Lung microvascular endothelial cell (primary cell): ENCODE results near the gene DYRK1B. TPM values are rescaled to one million over a fixed set of nuclear protein-coding genes. Genes with fewer than 3 reads are reported as not detected.
A peak's percentile ranks its signal among the peaks of the same experiment; 100 is the strongest.

ENCODE experiments used
- DNase-seq, 2 donors: peaks; one replicate each; pipeline versions ENCODE4 v3.0.0 to v3.0.0-alpha.2; 2010; ENCODE audit warnings: low read depth in 2 of 2
- total RNA-seq: library from RNA; depleted of rRNA; stranded (reverse); fragments of >200 nt; gene quantifications from 2 replicates; pipeline ENCODE4 v1.2.1, GENCODE V29; 2014

Gene DYRK1B
- total RNA-seq, 1 donor from 2014 or later, result 11.1 TPM

- no peak for DNase-seq
These were observed 24.6 kb upstream of the DYRK1B start for GRCh38 chr19:39858541-39858940.

- DNase-seq, result no peak
These were observed 18.9 kb upstream of the DYRK1B start for GRCh38 chr19:39852882-39853281.

GRCh38 chr19:39850892-39851291 is 16.9 kb upstream of the DYRK1B start:
- no peak for DNase-seq

GRCh38 chr19:39848392-39848791 is 14.4 kb upstream of the DYRK1B start:
- DNase-seq, result no peak

- no peak for DNase-seq
These were observed 13.6 kb upstream of the DYRK1B start for GRCh38 chr19:39847525-39847924.

- DNase-seq, result no peak
These were observed 12.9 kb upstream of the DYRK1B start for GRCh38 chr19:39846678-39847486.

- DNase-seq, result peak; percentile 92 to 94
These were observed 12.1 kb upstream of the DYRK1B start, which contains the start of gene FBL for GRCh38 chr19:39845933-39846677. TSS of gene FBL (minus strand) at chr19:39846379. CDS start at chr19:39846300, 79 bp downstream.

- peak; percentile 37 to 43 for DNase-seq
These were observed 11.6 kb upstream of the DYRK1B start for GRCh38 chr19:39845584-39845932.

- no peak for DNase-seq
These were observed 11.2 kb upstream of the DYRK1B start for GRCh38 chr19:39845172-39845571.

GRCh38 chr19:39843919-39844793 is 10.2 kb upstream of the DYRK1B start:
- DNase-seq, result peak; percentile 59 to 69

- DNase-seq, result no peak
These were observed 8.9 kb upstream of the DYRK1B start for GRCh38 chr19:39842693-39843435.

- no peak for DNase-seq
These were observed 7.1 kb upstream of the DYRK1B start for GRCh38 chr19:39841041-39841440.

GRCh38 chr19:39840492-39840891 is 6.5 kb upstream of the DYRK1B start:
- no peak for DNase-seq

GRCh38 chr19:39839678-39840327 is 5.8 kb upstream of the DYRK1B start:
- DNase-seq, result no peak

- DNase-seq, result no peak
These were observed 4.6 kb upstream of the DYRK1B start for GRCh38 chr19:39838569-39838968.

- DNase-seq, result no peak
These were observed 4.0 kb upstream of the DYRK1B start for GRCh38 chr19:39837978-39838377.

GRCh38 chr19:39834287-39834841 is 402 bp upstream of the DYRK1B start:
- DNase-seq, result no peak

- no peak for DNase-seq
These were observed 850 bp downstream of the DYRK1B start for GRCh38 chr19:39833160-39833463.

- DNase-seq, result no peak
These were observed 1.4 kb downstream of the DYRK1B start for GRCh38 chr19:39832341-39833083.

GRCh38 chr19:39831679-39832078 is 2.3 kb downstream of the DYRK1B start:
- DNase-seq, result no peak
